Activated gamma-delta T cell treated with Interleukin-2 at 50 U/mL for 16 hours (primary cell): ENCODE results near the gene RPL13.

Experiments
- DNase-seq: peaks from one replicate; pipeline ENCODE4 v3.0.0-alpha.2; 2020

The RPL13 gene

GRCh38 chr16:89545831-89546574 lies 14.5 kb upstream of the RPL13 start:
- no peak for DNase-seq

GRCh38 chr16:89546781-89547180 lies 13.7 kb upstream of the RPL13 start:
- no peak for DNase-seq

- no peak for DNase-seq
These were observed 13.2 kb upstream of the RPL13 start for GRCh38 chr16:89547291-89547690.

GRCh38 chr16:89547860-89548259 lies 12.6 kb upstream of the RPL13 start:
- DNase-seq = no peak

GRCh38 chr16:89548344-89549006 lies 12.0 kb upstream of the RPL13 start:
- no peak for DNase-seq

- DNase-seq = no peak
These were observed 11.3 kb upstream of the RPL13 start for GRCh38 chr16:89549007-89549700.

- DNase-seq = no peak
These were observed 10.0 kb upstream of the RPL13 start for GRCh38 chr16:89550421-89551007.

- no peak for DNase-seq
These were observed 8.2 kb upstream of the RPL13 start for GRCh38 chr16:89552329-89552728.

- DNase-seq = no peak
These were observed 7.6 kb upstream of the RPL13 start for GRCh38 chr16:89552913-89553312.

GRCh38 chr16:89553733-89554132 lies 6.7 kb upstream of the RPL13 start:
- DNase-seq = no peak

GRCh38 chr16:89554343-89554742 lies 6.1 kb upstream of the RPL13 start:
- no peak for DNase-seq

- DNase-seq = no peak
These were observed 5.2 kb upstream of the RPL13 start for GRCh38 chr16:89555265-89555664.

- DNase-seq = no peak
These were observed 4.7 kb upstream of the RPL13 start for GRCh38 chr16:89555780-89556179.

- DNase-seq = peak; percentile 85
These were observed 3.5 kb upstream of the RPL13 start for GRCh38 chr16:89556750-89557689.

GRCh38 chr16:89557690-89558490 lies 2.6 kb upstream of the RPL13 start:
- DNase-seq = no peak

- DNase-seq = no peak
These were observed 831 bp downstream of the RPL13 start for GRCh38 chr16:89561142-89561883.

- no peak for DNase-seq
These were observed 1.6 kb downstream of the RPL13 start for GRCh38 chr16:89561884-89562599.

- no peak for DNase-seq
These were observed 2.5 kb downstream of the RPL13 start for GRCh38 chr16:89562939-89563338.

GRCh38 chr16:89563639-89564392 lies 3.3 kb downstream of the RPL13 start:
- DNase-seq = no peak
